Keratinocyte (primary cell): ENCODE measurements around the gene CR1L. TPM values are rescaled to one million over a fixed set of nuclear protein-coding genes. Genes with fewer than 3 reads are reported as not detected.

ENCODE experiments used
- DNase-seq: peaks from one replicate; pipeline ENCODE4 v3.0.0-alpha.2; 2011; ENCODE audit warnings: low read depth, missing footprints, low spot score
- FAIRE-seq: peaks from 2 replicates; lab custom pipeline; 2011; peaks lifted over from hg19 to GRCh38; lab: Jason Lieb, UNC
- H2AFZ ChIP-seq: 2 replicates; pipeline ENCODE4 v1.6.0; 2012; ENCODE audit warnings: low read length, control low read depth, inconsistent platforms; ENCODE audit not compliant: control insufficient read depth
- H3K27ac ChIP-seq: 2 replicates; pipeline ENCODE4 v1.5.1; 2011; ENCODE audit warnings: low read length; ENCODE audit not compliant: control insufficient read depth, insufficient read depth
- H3K27me3 ChIP-seq: 3 replicates; pipeline ENCODE4 v1.6.0; 2011; ENCODE audit warnings: low read length; ENCODE audit not compliant: control insufficient read depth, insufficient read depth; ENCODE audit errors: extremely low read depth
- H3K36me3 ChIP-seq, 2 experiments: 2 replicates in 1 of 2; 3 replicates in 1 of 2; pipeline ENCODE4 v1.5.1; 2011; ENCODE audit warnings: low read length in 2 of 2, mild to moderate bottlenecking in 1 of 2; ENCODE audit not compliant: control insufficient read depth in 2 of 2, insufficient read depth in 2 of 2; ENCODE audit errors: extremely low read depth in 1 of 2
- H3K4me1 ChIP-seq: 3 replicates; pipeline ENCODE4 v1.5.1; 2011; ENCODE audit warnings: low read length; ENCODE audit not compliant: control insufficient read depth, insufficient read depth; ENCODE audit errors: extremely low read depth
- H3K4me2 ChIP-seq: 3 replicates; pipeline ENCODE4 v1.6.0; 2011; ENCODE audit warnings: low read depth, low read length; ENCODE audit not compliant: control insufficient read depth, insufficient read depth; ENCODE audit errors: extremely low read depth
- H3K4me3 ChIP-seq, 3 experiments: fragments of 200-600 bp in 1 of 3; sonication (generic) in 1 of 3; 2 replicates in 2 of 3; 3 replicates in 1 of 3; pipeline ENCODE4 v1.5.1; 2011 to 2016; ENCODE audit warnings: low read length in 3 of 3, mild to moderate bottlenecking in 3 of 3, control low read depth in 2 of 3, inconsistent platforms in 1 of 3, low read depth in 1 of 3, mixed read lengths in 1 of 3, mixed run types in 1 of 3, moderate library complexity in 1 of 3; ENCODE audit not compliant: control insufficient read depth in 2 of 3, insufficient read depth in 2 of 3; ENCODE audit errors: extremely low read depth in 1 of 3
- H3K79me2 ChIP-seq: 2 replicates; pipeline ENCODE4 v1.6.0; 2012; ENCODE audit warnings: low read length; ENCODE audit not compliant: control insufficient read depth, insufficient read depth
- H3K9ac ChIP-seq: 3 replicates; pipeline ENCODE4 v1.6.0; 2011; ENCODE audit warnings: low read length; ENCODE audit not compliant: control insufficient read depth, insufficient read depth; ENCODE audit errors: extremely low read depth
- H3K9me1 ChIP-seq: 3 replicates; pipeline ENCODE4 v1.6.0; 2011; ENCODE audit warnings: low read length; ENCODE audit not compliant: control insufficient read depth, insufficient read depth; ENCODE audit errors: extremely low read depth
- H3K9me3 ChIP-seq: 2 replicates; pipeline ENCODE4 v1.5.1; 2012; ENCODE audit warnings: low read depth, low read length; ENCODE audit not compliant: control insufficient read depth
- H4K20me1 ChIP-seq: 3 replicates; pipeline ENCODE4 v1.6.0; 2011; ENCODE audit warnings: low read length; ENCODE audit not compliant: control insufficient read depth, insufficient read depth; ENCODE audit errors: extremely low read depth
- CTCF ChIP-seq, 3 experiments: IDR thresholded peaks in 1 of 3; conservative IDR thresholded peaks in 1 of 3; optimal IDR thresholded peaks in 1 of 3; 2 replicates in 2 of 3; 3 replicates in 1 of 3; pipeline versions ENCODE3 to v1.5.1; 2011; ENCODE audit warnings: low read length in 3 of 3, mild to moderate bottlenecking in 3 of 3, moderate library complexity in 2 of 3, control low read depth in 1 of 3, inconsistent platforms in 1 of 3; ENCODE audit not compliant: insufficient read depth in 2 of 3; ENCODE audit errors: extremely low read depth in 1 of 3
- EZH2 ChIP-seq: IDR thresholded peaks from one replicate; pipeline ENCODE4 v1.6.1; 2012; ENCODE audit warnings: inconsistent platforms, mild to moderate bottlenecking, low read length, moderate library complexity
- dilution Hi-C: fragments of 300-500 bp; cut with MboI; formaldehyde crosslinking; loops from one replicate; pipeline ENCODE4 v1.7.0; 2020; ENCODE audit warnings: low sequenced_read_pairs; ENCODE audit not compliant: extremely low pct_ligation_motif_present
- polyA plus RNA-seq, 5 experiments: library from polyadenylated mRNA; depleted of rRNA in 3 of 5; stranded (reverse) in 3 of 5; stranded (forward) in 1 of 5; unstranded in 1 of 5; fragments of >200 nt; gene quantifications; 1 replicate in 1 of 5; 2 replicates in 3 of 5; 3 replicates in 1 of 5; pipeline versions ENCODE4 v1.2.1 to v1.2.3, GENCODE V29; 2011 to 2012; ENCODE audit warnings: missing spikeins in 2 of 5, low read depth in 1 of 5, low replicate concordance in 1 of 5

Gene CR1L
- polyA plus RNA-seq, 1 donor (not counting 4 experiments of a cell fraction or from before 2014, with no cell fraction given), result not detected

DNA sequence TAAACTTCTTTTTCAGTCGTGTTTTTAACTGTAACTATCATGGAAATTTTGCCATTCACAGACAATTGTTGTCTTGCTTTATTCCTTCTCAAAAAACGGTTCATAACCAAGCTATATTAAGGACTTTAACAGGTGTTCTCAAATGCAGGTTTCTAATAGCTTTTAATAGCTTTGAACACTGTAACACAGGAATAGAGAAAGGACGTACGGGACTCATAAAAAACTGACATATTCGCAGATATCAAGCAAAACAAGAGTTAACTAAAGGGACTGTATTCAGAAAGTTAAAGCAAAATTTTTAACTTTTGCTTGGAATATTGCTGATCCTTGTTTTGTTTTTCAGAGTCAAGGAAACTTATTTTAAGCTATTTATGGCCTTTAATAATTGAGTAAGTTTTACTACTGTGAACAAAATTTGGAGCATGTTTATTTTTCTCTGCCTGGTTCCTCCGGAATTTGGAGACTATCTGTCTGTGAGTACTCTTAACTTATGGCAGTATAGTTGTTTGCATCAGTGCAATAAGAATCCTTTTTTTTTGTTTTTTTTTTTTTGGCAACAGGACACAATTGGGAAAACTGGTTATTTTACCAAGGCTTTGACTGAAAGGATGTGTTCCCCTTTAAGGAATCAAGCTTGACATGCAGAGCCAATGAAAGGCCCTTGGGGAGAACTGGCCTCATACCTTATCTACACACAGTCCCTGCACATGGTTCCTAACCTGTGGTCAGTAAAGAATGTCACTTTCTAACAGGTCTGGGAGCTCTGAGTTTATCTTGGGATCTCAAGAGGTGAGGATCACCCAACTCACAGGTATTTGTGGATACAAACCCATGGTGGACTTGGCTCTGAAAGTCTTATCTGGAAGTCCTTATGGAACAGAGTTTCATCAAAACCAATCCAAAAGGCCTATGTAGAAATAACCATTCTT is 101.2 kb downstream of the CR1L start:
- H3K79me2 ChIP-seq, result no peaks in the 10 kb centered on the region
- H3K4me1 ChIP-seq, result peaks cover 9% of the 10 kb centered on the region
- H3K9me3 ChIP-seq, result no peaks in the 10 kb centered on the region
- FAIRE-seq (peak; percentile 55), DNase-seq (no peak)
- TF ChIP-seq CTCF (optimal IDR thresholded peaks at IDR 0.05 in 1 of 3, IDR thresholded peaks at IDR 0.05 in 1 of 3, conservative IDR thresholded peaks at IDR 0.05 in 1 of 3; ENCODE audit: extremely low read depth in 1 of 3, insufficient read depth in 2 of 3, low read length in 3 of 3), result no peak
- no peak for TF ChIP-seq EZH2
- H3K27ac ChIP-seq, result no peak overlapping the region
- dilution Hi-C loops, result no loop called here
- H3K4me3 ChIP-seq, result no peak overlapping the region
- no peak overlapping the region for H3K9ac ChIP-seq
- H3K27me3 ChIP-seq, result no peaks in the 10 kb centered on the region
- H4K20me1 ChIP-seq, result no peaks in the 10 kb centered on the region
- no peak overlapping the region for H2AFZ ChIP-seq
- H3K36me3 ChIP-seq, result no peaks in the 10 kb centered on the region
- no peak overlapping the region for H3K4me2 ChIP-seq
- no peaks in the 10 kb centered on the region for H3K9me1 ChIP-seq

DNA sequence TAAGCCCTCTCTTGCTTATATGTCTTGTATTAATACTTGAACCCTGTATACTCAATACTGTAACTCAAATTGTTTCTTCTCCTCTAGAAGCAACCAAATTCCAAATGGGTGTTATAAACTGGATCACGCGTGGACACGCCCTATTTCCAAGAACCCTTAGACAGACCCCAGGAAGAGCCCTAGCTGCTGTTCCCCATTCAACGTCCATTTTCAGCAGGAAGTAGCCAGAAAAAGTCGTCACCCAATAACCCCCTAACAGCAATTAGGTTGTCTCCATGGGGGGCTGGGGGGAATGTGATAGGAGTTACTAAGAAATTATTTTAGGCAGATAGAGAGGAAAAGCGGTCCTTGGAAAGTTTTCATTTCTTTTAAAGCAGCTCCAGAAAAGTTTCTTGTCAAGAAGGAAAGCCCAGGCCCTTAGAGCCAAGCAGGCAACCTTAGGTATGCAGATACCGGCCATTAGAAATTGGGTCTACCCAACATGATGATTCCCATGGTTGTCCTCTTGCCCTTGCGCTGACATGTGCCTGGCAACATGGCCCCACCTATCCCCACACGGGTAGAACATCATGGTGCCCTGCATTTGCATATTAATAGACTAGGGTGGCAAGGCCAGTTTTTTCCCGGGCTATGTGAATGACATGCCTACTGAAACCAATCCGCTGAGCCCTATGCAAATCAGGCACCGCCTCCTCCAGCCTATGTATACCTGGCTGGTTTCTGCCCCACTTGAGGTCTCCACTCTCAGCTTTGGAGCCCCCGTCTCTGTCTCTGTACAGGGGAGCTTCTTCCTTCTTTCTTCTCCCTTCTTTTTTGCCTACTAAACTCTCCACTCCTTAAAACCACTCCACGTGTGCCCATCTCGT is 102.9 kb downstream of the CR1L start:
- DNase-seq (no peak), FAIRE-seq (no peak)
- no peak overlapping the region for H3K9ac ChIP-seq
- dilution Hi-C loops, result no loop called here
- H3K4me1 ChIP-seq, result peaks cover 13% of the 10 kb centered on the region
- H3K36me3 ChIP-seq, result no peaks in the 10 kb centered on the region
- peaks cover 10% of the 10 kb centered on the region for H3K79me2 ChIP-seq
- no peaks in the 10 kb centered on the region for H3K9me1 ChIP-seq
- H4K20me1 ChIP-seq, result no peaks in the 10 kb centered on the region
- no peaks in the 10 kb centered on the region for H3K27me3 ChIP-seq
- H2AFZ ChIP-seq, result no peak overlapping the region
- TF ChIP-seq EZH2 (no peak), CTCF (optimal IDR thresholded peaks at IDR 0.05 in 1 of 3, IDR thresholded peaks at IDR 0.05 in 1 of 3, conservative IDR thresholded peaks at IDR 0.05 in 1 of 3; ENCODE audit: extremely low read depth in 1 of 3, insufficient read depth in 2 of 3, low read length in 3 of 3) (no peak)
- H3K4me3 ChIP-seq, result no peak overlapping the region
- H3K4me2 ChIP-seq, result no peak overlapping the region
- no peaks in the 10 kb centered on the region for H3K9me3 ChIP-seq
- H3K27ac ChIP-seq, result no peak overlapping the region
